NCI-H226 (cell line): ENCODE data around the gene ALDH2.
"Not testable (repeated sequence)": the region's sequence is repeated elsewhere in the genome, so short reads cannot be mapped to it uniquely, and the experiment has no call there.

Source experiments
- DNase-seq: peaks from one replicate; pipeline ENCODE4 v3.0.0-alpha.2; 2015

The ALDH2 gene

DNA sequence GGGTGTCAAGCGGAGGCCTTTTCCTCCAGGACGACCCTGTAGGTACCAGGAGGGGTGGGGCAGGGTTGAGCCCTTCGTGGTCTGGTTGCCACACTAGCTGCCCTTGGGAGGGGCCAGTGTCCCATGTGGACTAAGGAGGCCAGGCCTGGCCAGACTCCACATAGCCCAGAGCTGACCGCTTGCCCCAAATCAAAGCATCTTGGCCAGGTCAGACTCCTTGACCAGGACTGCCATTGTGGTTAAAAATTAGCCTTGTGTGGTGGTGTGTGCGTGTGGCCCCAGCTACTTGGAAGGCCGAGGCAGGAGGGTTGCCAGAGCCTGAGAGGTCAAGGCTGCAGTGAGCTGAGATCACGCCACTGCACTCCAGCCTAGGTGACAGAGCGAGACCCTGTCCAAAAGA is 24.8 kb downstream of the ALDH2 start:
- DNase-seq, result no peak

GRCh38 chr12:111792155-111792855 is 25.6 kb downstream of the ALDH2 start:
- no peak for DNase-seq

GRCh38 chr12:111792856-111793235 is 26.1 kb downstream of the ALDH2 start:
- no peak for DNase-seq

DNA sequence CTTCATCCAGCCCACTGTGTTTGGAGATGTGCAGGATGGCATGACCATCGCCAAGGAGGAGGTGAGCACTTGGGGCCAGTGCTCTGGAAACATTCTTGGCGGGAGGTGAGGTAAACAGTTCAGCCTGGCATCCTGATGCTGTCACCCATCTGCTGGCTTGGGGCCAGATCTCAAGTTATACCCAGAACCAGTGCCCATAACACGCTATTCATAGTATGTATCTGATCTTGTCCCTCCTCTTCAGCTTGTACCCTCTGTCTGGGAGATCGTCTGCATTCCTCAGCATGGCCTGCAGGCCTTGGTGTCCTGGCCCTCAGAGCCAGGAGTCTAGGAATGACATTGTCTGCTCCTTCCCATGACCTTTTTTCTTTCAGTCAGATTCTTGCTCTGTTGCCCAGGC is 31.4 kb downstream of the ALDH2 start:
- DNase-seq, result no peak

DNA sequence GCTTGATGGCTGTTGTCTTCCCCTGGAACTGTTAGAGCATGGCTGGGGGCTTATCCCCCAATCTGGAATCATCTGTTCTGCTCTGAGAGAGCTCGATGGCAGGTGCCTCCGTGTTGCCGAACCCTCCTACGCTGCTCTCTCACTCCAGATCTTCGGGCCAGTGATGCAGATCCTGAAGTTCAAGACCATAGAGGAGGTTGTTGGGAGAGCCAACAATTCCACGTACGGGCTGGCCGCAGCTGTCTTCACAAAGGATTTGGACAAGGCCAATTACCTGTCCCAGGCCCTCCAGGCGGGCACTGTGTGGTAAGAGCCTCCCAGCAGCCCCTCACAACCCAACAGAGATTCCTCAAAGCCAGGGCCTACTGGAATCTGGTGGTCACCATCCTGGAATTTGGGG is 33.0 kb downstream of the ALDH2 start:
- DNase-seq, result no peak

DNA sequence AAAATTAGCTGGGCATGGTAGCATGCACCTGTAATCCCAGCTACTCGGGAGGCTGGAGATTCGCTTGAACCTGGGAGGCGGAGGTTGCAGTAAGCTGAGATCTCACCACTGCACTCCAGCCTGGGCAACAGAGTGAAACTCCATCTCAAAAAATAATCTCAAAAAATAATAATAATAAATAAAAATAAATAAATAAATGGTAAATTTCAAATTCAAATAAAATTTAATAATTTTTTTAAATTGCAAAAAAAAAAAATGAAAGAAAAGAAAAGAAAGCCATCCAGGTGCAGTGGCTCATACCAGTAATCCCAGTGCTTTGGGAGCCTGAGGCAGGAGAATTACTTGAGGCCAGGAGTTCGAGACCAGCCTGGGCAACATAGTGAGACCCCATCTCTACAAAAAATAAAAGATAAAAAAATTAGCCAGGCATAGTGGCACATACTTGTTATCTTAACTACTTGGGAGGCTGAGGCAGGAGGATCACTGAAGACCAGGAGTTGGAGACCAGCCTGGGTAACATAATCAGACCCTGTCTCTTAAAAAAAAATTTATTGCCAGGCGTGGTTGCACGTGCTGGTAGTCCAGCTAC is 36.4 kb downstream of the ALDH2 start:
- DNase-seq, result no peak

GRCh38 chr12:111803851-111804250 is 37.1 kb downstream of the ALDH2 start:
- no peak for DNase-seq

DNA sequence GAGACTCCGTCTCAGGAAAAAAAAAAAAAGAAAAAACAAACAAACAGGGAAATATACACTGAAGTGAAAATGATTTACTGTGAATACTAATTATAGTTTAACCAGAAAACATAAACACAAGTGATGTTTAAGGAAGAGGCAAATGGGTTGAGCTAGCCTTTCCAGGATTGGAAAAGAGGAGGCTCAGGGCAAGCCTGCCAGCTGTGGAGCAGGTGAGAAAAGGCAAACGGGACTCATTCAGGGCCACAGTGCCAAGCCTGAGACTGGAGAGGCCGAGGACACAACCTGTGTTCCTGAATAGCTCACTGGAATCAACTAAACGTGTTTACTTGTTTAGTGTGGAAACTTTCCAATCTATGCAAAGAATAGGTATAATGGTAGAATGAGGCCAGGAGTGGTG is 39.6 kb downstream of the ALDH2 start:
- DNase-seq, result no peak

DNA sequence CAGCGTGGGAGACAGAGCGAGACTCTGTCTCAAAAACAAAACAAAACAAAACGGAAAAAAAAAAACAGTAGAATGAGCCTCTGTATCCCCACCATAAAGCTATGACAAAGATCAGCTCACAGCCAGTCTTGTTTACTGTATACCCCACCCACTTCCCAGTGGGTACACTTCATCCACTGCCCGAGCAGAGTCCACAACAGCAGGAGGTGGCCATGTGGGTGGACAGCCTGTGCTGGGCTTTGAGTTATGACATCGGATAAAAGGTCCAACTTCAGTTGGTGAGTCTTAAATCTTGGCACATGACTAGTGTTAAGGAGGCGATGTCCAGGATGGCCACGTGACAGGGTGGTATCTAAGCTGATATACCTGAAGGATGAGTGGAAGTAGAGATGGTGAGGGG is 40.5 kb downstream of the ALDH2 start:
- DNase-seq, result no peak

DNA sequence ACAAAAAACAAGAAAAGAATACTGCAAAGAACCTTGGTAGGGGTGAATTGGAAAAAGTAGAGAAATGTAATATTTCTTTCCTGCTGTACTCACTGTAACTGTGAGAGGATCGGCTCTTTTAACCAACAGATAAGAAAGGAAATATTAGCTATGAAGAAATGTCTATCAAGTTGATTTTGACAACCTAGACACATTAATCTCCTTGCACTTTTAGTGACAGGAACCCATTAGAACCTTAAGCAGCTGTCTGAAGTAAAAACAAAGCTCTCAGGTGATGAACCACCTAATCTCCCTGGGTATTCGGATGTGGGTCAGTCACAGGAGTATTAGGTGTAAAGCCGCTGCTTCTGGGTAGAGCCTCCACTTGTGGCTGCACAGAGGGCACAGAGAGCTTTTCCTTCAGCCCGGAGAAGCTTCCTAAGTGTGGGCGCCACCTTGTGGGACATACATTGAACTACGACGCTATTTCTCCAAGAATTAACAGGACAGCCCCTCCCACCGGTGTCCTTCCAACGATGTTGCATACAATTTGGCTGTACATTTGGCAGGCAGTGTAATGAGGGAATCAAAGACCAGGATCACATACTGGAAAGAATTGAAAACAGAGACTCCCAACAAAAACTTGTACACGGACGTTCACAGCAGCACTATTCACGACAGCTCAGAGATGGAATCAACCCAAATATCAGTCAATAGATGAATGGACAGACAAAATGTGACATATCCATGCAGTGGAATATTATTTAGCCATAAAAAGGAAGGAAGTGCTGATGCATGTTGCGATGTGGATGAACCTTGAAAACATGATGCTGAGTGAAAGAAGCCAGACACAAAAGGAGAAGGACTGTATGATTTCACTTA is 46.4 kb downstream of the ALDH2 start:
- DNase-seq, result peak; percentile 69

DNA sequence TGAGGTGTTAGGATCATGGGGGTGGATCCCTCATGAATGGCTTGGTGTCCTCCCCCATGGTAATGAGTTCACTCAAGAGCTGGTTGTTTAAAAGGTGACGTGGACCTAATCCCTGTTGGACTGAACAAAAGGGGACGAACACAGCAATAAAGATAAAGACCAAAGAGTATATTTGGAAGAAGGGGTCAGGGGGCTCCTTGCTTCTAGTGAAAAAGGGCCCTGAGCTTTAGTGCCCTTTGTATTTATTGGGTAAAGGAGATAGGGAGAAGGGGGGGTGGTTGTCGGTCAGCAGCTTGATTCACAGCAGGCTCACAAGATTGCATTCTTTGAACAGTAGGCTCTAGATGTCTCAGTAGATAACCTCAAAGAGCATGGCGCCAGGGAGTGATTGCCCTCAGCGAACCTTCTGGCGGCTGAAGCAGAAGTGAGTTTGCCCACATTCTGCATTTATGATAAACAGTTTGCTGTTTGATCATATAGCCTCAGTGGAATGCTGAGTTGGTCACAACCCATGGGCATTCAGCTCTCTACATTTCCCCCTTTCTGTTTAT is 49.4 kb downstream of the ALDH2 start:
- no peak for DNase-seq

GRCh38 chr12:111816898-111817297 is 50.2 kb downstream of the ALDH2 start:
- DNase-seq, result not testable (repeated sequence)

DNA sequence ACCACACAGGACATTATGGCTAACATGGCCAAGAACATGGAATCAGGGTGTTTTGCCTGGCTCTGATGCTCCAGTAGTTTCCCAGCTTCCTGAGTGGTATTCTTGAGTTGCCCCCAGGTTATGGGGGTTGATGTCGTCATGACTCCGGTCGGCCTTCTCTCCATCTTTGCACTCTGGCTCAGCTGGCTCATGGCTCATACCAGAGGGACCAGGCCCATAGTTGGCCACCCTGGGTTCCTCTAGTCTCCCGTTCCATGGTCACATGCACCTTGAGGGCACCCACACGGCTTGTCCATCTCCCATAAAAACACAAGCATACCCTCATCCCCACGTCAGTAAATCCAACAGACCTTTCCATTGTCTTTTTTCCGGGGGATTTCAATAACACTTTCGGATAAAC is 51.6 kb downstream of the ALDH2 start:
- no peak for DNase-seq

DNA sequence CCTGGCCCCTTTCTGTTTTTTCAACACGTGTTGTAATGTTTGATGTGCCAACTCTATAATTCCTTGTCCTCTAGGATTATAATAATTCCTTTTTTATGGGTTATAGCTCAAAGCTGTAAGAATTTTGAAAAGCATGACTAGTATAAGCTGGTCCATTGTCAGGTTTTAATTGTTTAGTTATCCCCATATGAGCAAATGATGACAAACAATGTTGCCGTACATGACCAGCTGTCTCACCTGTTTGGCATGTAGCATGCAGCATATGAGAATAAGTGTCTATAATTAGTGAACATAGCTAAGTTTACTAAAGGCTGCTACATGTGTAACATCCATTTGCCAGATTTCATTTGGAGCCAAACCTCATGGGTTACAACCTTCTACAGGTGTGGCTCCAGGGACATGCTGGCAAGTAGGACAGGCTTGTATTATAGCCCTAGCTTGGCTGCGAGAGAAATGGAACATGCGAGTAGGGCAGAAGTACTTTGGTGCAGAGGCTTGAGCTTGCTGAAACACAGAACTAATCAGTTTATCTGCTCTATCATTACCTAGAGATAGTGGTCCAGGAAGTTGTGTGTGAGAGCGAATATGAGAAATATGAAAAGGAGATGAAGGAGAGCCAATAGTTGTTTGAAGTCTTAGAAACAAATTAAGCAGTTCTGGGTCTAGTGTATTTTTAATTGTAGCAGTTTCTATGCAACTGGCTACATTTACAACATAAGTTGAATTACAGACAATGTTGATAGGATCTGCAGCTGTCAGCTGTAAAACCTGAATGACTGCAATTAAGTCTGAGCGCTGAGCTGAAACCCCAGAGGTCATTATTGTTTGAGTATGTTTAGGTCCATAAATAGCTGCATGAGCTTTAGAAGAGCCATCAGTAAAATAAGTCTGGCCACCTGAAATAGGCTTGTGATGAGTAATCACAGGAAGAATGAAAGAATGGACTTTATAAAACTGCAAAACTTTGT is 52.7 kb downstream of the ALDH2 start:
- no peak for DNase-seq

GRCh38 chr12:111820828-111821227 is 54.1 kb downstream of the ALDH2 start:
- DNase-seq, result not testable (repeated sequence)

GRCh38 chr12:111822886-111823285 is 56.2 kb downstream of the ALDH2 start:
- no peak for DNase-seq

DNA sequence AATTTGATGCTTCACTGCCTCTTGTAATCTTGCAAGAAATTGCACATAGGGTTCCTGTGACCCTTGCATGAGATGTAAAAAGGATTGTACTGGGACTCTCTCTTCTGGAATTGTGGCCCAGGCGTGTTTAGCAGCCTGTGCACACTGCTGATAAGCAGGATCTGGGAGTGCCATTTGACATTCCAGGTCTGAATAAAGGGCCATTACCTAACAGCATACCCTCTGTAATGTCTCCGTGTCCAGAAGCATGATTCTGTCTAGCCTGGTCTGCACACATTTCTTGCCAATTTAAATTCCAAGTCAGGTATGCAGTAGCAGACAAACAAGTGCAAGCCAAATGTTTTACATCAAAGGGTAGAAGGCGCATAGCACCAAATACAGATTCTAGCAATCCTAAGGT is 57.2 kb downstream of the ALDH2 start:
- no peak for DNase-seq

- not testable (repeated sequence) for DNase-seq
Observed at GRCh38 chr12:111824312-111824711, 57.6 kb downstream of the ALDH2 start.

GRCh38 chr12:111825509-111825908 is 58.8 kb downstream of the ALDH2 start:
- no peak for DNase-seq

DNA sequence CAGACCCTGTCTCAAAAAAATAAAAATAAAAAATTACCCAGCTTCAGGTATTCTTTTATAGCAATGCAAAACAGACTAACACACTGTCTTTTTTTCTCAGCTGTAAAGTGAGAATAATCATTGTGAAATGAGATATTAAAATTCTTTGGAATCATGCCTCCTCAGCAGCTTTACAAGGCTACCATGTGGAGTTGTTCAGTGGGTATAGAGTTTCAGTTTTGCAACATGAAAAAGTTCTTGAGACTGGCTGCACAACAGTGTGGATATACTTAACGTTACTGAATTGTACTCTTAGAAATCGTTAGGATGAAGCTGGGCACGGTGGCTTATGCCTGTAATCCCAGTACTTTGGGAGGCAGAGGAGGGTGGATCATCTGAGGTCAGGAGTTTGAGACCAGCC is 59.6 kb downstream of the ALDH2 start:
- DNase-seq, result no peak

GRCh38 chr12:111826992-111827391 is 60.3 kb downstream of the ALDH2 start:
- DNase-seq, result no peak

DNA sequence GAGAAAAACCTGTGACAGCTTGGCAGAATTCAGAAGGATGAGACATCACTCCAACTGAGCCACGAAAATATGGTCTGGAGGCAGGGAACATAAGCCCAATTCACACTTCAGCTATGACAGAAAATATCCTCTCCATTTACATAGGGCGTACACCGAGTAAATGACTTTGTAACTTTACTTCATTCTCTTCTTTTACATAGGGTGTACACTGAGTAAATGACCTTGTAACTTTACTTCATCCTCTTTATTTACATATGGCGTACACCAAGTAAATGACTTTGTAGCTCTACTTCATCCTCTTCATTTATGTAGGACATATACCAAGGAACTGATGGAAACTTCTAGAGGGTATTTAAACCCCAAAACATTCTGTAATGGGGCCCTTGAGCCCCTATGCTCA is 61.2 kb downstream of the ALDH2 start:
- no peak for DNase-seq
